Fibroblast of mammary gland (primary cell): ENCODE results near the gene SLC22A12.

Experiments used
- DNase-seq: peaks from one replicate; pipeline ENCODE4 v3.0.0-alpha.2; 2010; ENCODE audit warnings: low read depth
- H3K4me3 ChIP-seq: 2 replicates; pipeline ENCODE4 v1.5.1; 2011; ENCODE audit warnings: low read depth, mild to moderate bottlenecking, low read length, moderate library complexity; ENCODE audit not compliant: control insufficient read depth
- TF ChIP-seq, protein P1 (sequence below): conservative IDR thresholded peaks from 2 replicates; pipeline ENCODE4 v1.5.1; 2011; ENCODE audit warnings: low read depth, low read length, inconsistent platforms; ENCODE audit not compliant: control insufficient read depth, insufficient read depth

The SLC22A12 gene

DNA sequence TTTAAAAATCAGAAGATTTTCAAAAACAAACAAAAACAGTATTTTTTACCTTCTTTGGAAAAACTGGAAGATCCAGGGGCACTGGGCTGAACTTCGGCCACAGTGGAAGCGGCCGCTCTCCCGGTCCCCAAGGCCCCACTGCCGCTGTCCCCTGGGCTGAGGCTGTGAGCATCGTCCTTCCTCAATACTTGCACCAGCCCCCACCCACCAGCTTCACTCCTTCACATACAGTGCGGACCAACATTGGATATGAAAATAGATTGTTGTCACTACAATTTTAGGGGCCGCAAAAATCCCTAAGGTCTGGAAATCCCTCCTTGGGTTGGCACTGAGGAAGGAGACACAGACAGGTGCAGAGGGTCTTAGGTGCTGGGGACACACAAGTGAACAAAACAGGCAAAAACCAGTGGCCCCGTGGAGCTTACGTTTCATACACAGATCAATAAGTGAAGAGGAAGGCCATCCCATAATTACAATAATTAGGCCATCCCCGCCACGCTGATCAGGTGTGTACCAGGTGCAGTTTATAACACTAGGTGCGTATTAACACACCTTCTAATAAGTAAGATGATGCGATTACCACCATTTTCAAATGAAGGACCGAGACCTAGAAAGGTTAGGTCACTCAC lies 28.2 kb upstream of the SLC22A12 start:
- DNase-seq = no peak
- H3K4me3 ChIP-seq = no peak overlapping the region
- TF ChIP-seq, protein P1, sequence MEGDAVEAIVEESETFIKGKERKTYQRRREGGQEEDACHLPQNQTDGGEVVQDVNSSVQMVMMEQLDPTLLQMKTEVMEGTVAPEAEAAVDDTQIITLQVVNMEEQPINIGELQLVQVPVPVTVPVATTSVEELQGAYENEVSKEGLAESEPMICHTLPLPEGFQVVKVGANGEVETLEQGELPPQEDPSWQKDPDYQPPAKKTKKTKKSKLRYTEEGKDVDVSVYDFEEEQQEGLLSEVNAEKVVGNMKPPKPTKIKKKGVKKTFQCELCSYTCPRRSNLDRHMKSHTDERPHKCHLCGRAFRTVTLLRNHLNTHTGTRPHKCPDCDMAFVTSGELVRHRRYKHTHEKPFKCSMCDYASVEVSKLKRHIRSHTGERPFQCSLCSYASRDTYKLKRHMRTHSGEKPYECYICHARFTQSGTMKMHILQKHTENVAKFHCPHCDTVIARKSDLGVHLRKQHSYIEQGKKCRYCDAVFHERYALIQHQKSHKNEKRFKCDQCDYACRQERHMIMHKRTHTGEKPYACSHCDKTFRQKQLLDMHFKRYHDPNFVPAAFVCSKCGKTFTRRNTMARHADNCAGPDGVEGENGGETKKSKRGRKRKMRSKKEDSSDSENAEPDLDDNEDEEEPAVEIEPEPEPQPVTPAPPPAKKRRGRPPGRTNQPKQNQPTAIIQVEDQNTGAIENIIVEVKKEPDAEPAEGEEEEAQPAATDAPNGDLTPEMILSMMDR = no peak

DNA sequence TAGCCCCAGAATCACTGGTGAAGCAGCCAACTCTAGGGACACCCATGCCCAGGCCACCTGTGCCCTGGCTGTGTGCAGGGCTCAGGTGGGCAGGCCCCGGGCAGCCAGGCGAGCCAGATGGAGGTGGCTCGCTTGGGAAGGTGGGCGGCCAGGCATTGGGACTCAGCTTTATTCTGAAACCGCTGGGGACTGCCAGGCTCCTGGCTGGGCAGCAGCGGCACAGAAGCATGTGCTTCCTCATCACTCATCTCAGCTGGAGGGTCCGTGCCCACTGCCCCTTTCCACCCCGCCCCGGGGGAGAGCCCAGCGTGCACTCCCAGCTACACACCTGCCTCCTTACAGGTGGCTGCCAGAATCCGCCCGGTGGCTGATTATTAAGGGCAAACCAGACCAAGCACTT lies 27.1 kb upstream of the SLC22A12 start:
- TF ChIP-seq, protein P1 = no peak
- no peak overlapping the region for H3K4me3 ChIP-seq
- DNase-seq = no peak

DNA sequence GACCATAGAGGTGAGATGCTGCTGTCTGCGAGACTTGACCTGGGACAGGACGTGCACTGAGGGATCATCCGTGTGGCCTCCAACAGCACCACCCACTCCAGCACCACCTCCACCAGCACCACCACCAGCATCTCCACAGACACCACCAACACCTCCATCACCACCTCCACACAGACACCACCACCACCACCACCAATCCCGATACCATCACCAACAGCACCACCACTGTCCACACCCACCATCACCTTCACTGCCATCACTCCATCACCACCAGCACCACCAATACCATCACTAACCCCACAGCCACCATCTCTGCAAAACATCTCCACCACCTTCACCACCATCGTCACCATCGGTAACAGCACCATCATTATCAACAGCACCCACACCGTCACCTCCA lies 26.6 kb upstream of the SLC22A12 start:
- no peak for DNase-seq
- H3K4me3 ChIP-seq = no peak overlapping the region
- TF ChIP-seq, protein P1 = no peak

DNA sequence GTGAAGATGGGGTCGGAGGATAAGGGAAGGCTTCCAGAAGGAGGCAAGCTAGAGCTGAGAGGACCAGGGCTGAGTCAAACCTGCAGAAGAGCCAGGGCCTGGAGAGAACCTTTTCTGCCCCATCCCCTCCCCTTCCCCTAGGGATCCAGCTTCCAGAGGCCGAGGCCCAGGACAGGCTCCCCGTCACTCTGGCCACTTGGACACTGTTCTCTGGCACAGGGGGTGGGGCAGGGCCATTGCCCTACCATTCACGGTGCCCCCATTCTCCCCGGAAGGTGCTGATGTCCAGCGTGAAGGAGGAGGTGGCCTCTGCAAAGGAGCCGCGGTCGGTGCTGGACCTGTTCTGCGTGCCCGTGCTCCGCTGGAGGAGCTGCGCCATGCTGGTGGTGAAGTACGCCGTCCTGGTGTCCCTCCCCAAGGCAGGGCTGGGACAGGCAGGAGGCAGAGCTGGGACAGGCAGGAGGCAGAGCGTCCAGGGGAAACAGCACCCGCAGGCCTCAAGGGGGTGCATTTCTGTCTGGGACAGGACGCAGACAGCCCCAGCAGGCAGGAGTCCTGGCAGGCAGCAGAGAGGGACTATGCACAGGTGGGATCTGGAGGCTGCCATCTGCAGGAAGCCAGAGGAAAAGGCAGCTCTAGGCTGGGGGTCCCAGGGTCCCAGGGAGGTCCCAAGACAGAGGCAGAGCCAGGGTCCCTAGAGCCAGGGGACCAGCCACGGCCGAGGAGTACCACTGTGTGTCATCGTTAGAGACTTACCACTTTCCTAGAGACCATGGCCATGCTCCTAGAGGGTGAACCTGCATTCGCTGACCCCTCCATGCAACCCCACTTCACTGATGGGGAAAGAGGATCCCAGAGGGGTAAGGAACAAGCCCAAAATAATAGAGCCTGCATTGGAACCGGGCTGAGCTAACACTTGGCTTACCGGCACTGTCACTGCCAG lies 25.8 kb upstream of the SLC22A12 start:
- H3K4me3 ChIP-seq = no peak overlapping the region
- DNase-seq = no peak

DNA sequence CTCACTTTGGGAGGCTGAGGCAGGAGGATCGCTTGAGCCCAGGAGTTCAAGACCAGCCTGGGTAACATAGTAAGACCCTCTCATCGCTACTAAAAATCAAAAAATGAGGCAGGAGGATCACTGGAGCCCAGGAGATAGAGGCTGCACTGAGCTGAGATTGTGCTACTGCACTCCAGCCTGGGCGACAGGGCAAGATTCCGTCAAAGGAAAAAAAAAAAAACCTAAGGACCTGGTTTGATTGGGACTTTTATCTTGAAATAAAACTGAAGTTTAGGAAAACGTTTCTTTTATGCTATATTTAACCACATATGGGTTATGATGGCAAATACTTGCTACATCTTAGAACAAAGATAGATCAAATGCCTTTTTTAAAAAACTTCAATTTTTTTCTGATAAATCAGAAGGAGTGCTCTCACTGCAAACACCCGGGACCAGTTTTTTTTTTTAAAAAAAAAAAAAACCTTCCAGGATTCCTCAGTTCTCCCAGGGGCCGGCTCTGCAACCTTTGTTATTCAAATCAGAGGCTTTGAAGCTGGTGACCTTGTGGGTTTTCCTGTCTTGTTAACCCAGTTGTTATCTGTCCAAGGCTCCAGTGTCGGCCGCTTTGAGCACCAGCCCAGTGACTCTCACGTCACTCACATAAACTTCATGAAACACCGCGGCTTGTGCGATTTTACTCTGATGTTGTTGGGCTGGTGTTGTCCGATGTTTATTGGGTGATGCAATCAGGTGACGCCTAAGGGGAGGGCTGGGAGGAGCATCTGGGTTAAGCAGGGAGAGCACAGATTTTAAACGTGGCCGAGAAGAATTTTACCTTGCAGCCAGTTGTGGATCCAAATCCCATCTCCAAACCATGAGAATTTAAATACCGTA lies 24.7 kb upstream of the SLC22A12 start:
- DNase-seq = peak; percentile 89
- H3K4me3 ChIP-seq = no peak overlapping the region
- TF ChIP-seq, protein P1 = no peak

More for the DNA sequence above, 25.8 kb upstream of the SLC22A12 start:
- TF ChIP-seq, protein P1 = no peak
